Globus pallidus (tissue), 1 donor: ENCODE results near the gene PPP1R12B.
"Not testable (repeated sequence)": the region's sequence is repeated elsewhere in the genome, so short reads cannot be mapped to it uniquely, and the experiment has no call there.

ENCODE experiments used
- DNase-seq: peaks from one replicate; pipeline ENCODE4 v3.0.0-alpha.2; 2015; ENCODE audit warnings: low spot score

Gene PPP1R12B

DNA sequence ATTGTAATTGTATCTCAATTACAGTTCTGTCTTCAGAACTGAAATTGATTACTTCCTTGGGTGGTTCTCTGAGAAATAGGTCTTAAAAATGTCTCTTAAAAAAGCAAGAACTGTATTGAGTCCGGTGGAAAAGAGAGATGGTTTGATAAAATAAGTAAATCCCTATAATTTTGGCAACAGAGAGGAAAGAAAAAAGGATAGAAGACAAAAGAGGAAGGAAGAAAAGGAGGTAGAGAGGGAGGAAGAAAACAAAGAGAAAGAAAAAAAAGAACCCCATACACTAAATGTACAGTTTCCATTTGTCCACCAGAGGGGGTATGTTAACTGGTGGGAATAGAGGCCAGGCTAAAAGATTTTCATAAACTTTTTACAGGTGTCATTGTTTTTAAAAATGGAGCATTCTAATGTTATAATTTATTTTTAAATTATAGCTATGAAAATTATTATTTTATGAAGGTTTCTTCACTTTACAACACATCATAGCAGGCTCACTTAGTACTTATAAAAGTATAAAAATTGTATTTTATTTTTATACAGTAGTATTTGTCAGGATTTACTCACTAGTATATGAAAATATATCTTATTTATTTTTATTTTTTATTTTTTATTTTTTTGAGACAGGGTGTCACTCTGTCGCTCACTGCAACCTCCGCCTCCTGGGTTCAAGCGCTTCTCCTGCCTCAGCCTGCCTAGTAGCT is 4.7 kb upstream of the PPP1R12B start:
- peak; percentile 27 for DNase-seq

- DNase-seq = no peak
These were observed 442 bp upstream of the PPP1R12B start for GRCh38 chr1:202348005-202348508.

DNA sequence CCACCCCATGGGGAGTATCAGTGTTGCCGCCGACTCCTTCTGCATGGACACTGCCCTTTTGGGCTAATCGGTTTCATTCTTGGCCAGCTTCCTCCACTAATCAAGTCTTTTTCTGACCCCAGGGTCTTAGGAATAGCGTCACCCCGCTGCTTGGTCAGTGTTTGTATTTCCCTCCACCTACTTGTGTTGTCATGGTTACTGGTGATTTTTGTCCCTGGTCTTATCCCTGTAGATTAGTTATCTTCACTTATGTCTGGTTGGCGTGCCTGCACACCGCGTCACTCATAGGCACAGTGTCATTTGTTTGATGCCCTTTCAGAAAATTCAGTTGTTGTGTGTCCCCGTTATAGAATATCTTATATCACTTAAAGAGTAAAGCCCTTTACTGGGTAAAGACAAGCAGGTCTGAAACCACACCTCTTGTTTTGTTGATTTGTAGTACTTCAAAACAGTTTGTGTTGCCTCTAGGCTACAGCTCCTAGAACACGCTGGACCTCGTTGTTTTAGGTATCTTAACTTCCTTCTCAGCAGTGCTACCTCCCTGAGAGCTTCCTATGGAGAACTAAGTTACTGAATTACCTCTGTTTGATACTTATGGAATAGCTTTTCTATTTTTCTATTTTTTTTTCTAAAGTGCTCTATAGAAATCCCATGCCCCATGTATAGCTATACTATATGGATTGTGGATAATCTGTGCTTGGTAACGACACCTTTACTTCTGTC is 868 bp downstream of the PPP1R12B start:
- peak; percentile 43 for DNase-seq

DNA sequence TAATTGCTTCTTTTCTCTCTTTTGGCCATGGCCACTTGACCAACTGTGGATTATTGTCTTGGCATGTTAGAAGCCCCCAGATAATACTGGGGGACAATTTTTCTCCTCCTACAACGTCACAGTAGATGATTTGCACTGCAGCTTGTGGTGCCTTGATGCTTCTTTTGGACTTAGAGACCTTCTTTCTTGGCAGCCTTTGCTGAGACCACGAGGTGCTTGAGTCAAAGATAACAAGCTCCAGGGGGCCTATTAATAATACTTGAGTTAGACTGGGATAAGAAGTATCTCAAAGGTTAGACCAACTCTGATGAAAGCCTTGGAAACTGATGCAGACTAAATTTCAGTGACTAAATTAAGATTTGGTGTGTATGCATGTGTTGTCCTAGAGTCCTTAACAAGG is 3.2 kb downstream of the PPP1R12B start:
- DNase-seq = no peak

DNA sequence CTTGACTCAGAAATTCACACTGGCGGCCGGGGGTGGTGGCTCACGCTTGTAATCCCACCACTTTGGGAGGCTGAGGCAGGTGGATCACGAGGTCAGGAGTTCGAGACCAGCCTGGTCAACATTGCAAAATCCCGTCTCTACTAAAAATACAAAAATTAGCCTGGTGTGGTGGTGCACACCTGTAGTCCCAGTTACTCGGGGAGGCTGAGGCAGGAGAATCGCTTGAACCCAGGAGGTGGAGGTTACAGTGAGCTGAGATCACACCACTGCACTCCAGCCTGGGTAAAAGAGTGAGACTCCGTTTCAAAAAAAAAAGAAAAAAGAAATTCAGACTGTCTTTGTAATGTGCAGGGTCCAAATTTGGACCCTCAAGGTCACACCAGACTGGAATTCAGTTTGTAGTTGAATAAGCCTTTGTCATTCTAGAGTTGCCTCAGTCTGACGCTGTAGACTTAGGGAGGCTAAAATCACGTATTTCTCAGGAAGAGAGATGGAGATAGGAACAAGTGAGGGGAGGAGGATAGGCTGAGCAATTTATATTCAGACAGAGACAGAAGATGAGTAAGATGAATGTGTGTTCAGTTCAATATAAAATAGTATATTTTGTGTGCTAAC is 4.2 kb downstream of the PPP1R12B start:
- DNase-seq = not testable (repeated sequence)

GRCh38 chr1:202355944-202356553 is 7.5 kb downstream of the PPP1R12B start:
- no peak for DNase-seq

- DNase-seq = no peak
These were observed 9.0 kb downstream of the PPP1R12B start for GRCh38 chr1:202357506-202357905.

DNA sequence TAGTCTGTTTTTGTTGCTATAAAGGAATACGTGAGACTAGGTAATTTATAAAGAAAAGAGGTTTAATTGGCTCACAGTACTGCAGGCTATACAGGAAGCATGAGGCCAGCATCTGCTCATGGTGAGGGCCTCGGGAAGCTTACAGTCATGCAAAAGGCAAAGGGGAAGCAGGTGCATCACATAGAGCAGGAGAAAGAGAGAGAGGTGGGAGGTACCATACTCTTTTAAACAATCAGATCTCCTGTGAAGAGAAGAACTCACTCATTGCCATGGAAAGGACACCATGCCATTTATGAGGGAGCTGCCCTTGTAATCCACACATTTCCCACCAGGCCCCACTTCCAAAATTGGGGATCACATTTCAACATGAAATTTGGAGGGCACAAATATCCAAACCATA is 12.7 kb downstream of the PPP1R12B start:
- DNase-seq = no peak

- no peak for DNase-seq
These were observed 13.2 kb downstream of the PPP1R12B start for GRCh38 chr1:202361701-202362100.

- DNase-seq = no peak
These were observed 13.7 kb downstream of the PPP1R12B start for GRCh38 chr1:202362212-202362611.

DNA sequence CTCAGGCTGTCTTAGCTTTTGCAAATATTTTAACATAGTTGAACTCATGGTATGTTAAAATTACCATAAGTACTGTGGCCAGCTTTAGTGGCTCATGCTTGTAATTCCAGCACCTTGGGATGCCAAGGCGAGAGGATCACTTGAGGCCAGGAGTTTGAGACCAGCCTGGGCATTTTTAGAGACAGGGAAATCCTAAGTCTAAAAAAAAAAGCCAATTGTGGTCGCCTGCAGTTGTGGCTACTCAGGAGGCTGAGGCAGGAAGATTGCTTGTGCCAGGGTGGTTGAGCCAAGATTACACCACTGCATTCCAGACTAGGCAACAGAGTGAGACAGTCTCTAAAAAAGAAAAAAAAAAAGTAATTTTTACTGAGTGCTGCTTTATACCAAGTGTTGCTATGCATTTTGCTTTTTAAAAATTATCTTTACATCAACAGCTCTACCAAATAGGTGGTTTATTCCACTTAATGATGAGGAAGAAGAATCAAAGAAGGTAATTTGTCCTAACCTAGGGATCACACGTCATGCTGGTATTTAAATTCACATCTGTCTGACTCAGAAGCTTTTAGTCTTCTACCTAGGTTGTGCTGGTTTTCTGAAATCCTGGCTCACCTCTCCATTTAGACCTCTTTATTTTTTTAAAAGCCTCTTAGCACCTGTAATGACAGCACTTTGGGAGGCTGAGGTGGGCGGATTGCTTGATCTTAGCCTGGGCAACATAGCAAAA is 16.8 kb downstream of the PPP1R12B start:
- no peak for DNase-seq

DNA sequence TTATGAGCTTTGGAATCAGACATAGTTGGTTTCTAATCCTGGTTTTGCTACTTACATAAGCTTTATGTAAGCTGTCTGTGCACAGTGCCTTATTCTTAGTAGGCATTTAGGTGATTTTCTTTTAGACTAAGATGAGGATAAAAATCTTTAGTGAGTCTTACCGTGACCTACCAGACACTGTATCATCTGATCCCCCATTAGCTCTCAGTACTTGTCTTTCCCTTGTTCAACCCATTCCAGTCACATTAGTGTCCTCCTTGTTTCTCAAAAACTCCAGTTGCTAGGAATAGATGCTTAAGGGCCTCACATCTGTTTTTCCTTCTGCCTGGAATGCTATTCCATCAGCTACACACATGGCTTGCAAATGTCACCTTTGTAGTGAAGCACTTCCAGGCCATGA is 18.8 kb downstream of the PPP1R12B start:
- no peak for DNase-seq

DNA sequence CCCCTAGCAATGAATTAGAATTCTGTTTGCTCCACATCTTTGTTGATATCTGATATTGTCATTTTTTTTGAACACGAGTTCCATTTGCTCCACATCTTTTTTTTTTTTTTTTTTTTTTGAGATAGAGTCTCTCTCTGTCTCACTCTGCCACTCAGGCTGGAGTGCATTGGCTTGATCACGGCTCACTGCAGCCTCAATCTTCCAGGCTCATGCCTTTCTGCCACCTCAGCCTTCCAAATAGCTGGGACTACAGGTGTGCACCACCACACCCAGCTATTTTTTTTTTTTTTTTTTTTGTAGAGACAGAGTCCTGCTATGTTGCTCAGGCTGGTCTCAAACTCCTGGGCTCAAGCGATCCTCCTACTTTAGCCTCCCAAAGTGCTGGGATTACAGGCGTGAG is 22.4 kb downstream of the PPP1R12B start:
- not testable (repeated sequence) for DNase-seq

GRCh38 chr1:202374099-202374498 is 25.6 kb downstream of the PPP1R12B start:
- no peak for DNase-seq

GRCh38 chr1:202375175-202375574 is 26.7 kb downstream of the PPP1R12B start:
- not testable (repeated sequence) for DNase-seq

DNA sequence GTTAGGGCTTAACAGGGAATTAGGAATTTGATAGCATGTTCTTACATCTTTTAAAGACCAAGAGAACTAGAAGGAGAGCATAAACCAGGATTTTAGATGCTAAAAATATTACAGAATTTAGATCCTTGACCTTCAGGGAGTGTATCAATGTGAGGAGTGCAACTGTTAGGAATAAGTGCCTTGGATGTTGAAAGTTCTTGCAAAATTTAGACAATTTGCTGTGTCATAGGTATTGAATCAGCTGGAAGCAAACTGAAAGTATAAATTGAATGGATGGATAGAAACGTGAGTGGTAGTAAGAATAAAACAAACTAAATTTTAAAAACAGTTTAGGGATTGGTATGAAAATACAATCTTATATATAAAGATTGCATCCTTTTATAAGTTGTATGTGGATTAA is 27.7 kb downstream of the PPP1R12B start:
- no peak for DNase-seq

DNA sequence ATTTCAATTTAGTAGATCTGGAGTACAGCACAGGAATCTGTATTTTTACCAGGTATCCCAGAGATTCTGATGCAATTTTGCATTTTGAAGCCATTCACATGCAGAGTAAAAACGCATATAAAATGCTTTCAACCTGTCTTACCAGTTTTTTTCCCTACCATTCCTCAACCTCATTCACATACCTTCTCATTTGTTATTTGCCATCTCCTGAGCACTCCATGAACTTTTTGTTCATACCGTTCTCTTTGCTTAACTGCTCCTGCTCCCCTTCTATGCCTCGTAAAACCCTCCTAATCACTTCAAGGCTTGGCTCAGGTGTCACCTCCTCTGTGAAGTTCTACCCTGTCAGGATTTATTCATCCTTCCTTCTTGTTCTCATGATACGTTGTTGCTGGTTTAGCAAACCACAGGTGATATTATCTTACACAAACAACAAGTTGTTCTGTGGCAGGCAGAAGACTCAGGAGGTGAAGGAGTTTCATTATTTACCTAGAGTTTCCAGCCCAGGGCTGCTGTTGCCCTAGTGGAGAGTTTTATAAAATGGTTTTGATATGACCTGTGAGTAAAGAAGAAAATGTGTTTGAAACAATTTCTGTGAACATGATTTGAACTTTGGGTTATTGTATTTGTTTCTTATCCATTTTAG is 31.5 kb downstream of the PPP1R12B start:
- DNase-seq = not testable (repeated sequence)

DNA sequence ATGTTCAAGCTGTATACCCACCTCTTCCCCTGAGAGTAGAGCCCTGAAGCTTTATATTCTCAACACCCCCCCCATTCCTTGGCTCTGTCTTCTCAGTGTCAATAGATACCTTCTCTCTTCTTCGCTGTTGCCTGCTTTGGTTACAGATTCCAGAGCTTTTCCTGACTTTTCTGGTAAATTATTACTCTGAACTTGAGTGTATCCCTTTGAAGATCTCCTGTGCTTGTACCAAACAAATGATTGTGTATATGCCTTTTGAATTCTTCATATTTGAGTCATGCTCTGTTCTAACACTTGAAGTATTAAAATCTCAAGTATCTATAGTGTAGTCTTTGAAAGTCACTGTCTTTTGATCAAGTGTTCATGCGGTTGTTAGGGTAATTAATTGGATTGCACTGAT is 32.0 kb downstream of the PPP1R12B start:
- not testable (repeated sequence) for DNase-seq

DNA sequence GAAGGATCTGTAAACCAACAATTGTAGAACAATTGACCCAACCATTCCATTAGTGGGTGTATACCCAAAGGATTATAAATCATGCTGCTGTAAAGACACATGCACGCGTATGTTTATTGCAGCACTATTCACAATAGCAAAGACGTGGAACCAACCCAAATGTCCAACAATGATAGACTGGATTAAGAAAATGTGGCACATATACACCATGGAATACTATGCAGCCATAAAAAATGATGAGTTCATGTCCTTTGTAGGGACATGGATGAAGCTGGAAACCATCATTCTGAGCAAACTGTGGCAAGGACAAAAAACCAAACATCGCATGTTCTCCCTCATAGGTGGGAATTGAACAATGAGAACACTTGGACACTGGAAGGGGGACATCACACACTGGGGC is 33.4 kb downstream of the PPP1R12B start:
- not testable (repeated sequence) for DNase-seq

DNA sequence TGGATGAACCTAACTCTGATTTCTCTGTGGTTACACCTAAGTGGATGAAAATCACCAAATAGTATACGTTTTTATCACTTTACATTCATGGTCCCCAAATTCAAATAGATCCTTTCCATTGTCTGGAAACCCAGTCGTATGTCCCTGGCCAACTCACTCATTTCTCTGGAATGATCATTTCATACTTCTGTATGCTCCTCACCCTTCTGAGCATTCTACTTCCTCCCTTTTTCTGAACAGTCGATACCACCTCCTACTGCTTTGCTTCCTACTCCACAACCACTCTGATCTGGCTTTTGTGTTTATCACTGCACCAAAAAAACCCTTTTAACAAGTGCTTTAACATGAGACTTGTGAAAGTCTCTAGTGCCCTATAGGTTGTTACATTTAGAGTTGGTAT is 47.3 kb downstream of the PPP1R12B start:
- not testable (repeated sequence) for DNase-seq

GRCh38 chr1:202397256-202397655 is 48.8 kb downstream of the PPP1R12B start:
- no peak for DNase-seq
